Peyer's patch (tissue), 4 donors: ENCODE results near the gene PDXK. TPM values are rescaled to one million over a fixed set of nuclear protein-coding genes. Genes with fewer than 3 reads are reported as not detected.
A peak's percentile ranks its signal among the peaks of the same experiment; 100 is the strongest.

Experiments used
- DNase-seq, 3 donors: peaks; one replicate each; pipeline ENCODE4 v3.0.0-alpha.2; 2017 to 2019
- H3K27ac ChIP-seq, 4 donors: fragments of 200-600 bp; sonication (generic); one replicate each; pipeline ENCODE4 v1.5.1; 2016 to 2019
- H3K27me3 ChIP-seq, 2 donors: fragments of 200-600 bp; sonication (generic); one replicate each; pipeline ENCODE4 v1.5.1; 2019
- H3K36me3 ChIP-seq, 3 donors: fragments of 200-600 bp; sonication (generic); one replicate each; pipeline ENCODE4 v1.5.1; 2016 to 2019
- H3K4me1 ChIP-seq, 4 donors: fragments of 200-600 bp; sonication (generic); one replicate each; pipeline ENCODE4 v1.5.1; 2016 to 2019
- H3K4me3 ChIP-seq, 4 donors: fragments of 200-600 bp; sonication (generic); 1 replicate in 3 of 4; 2 replicates in 1 of 4; pipeline ENCODE4 v1.5.1; 2016 to 2019; ENCODE audit warnings: mild to moderate bottlenecking in 1 of 4
- H3K9me3 ChIP-seq, 4 donors: fragments of 200-600 bp; sonication (generic); one replicate each; pipeline ENCODE4 v1.5.1; 2016 to 2019; ENCODE audit warnings: mild to moderate bottlenecking in 1 of 4
- CTCF ChIP-seq, 6 experiments: fragments of 450-650 bp in 4 of 6; fragments of 200-600 bp in 2 of 6; sonication (generic) in 1 of 6; IDR thresholded peaks; one replicate each; pipeline ENCODE4 v1.5.1; 2017 to 2019; ENCODE audit warnings: antibody characterized with exemption in 6 of 6, mild to moderate bottlenecking in 3 of 6, moderate library complexity in 1 of 6
- POLR2A ChIP-seq, 2 donors: fragments of 450-650 bp; IDR thresholded peaks; one replicate each; pipeline ENCODE4 v1.5.1; 2017; ENCODE audit warnings: antibody characterized with exemption in 2 of 2, mild to moderate bottlenecking in 2 of 2, moderate library complexity in 2 of 2
- total RNA-seq, 4 donors: library from RNA; depleted of rRNA; stranded (reverse); fragments of >200 nt; gene quantifications; one replicate each; pipeline ENCODE4 v1.1.0, GENCODE V29; 2016

Gene PDXK
- total RNA-seq, 4 donors from 2014 or later = 83.3 to 206 (median 152) TPM

GRCh38 chr21:43767984-43768867 lies 49.3 kb downstream of the PDXK start:
- TF ChIP-seq CTCF (IDR thresholded peaks at IDR 0.05) (no peak), POLR2A (IDR thresholded peaks at IDR 0.05) (no peak)
- Histone ChIP-seq H3K27ac (peak overlapping the region in 3 of 4 donors; percentile 42 to 66 (median 59)), H3K4me1 (peaks cover 0 to 24% (median 1%) of the 10 kb centered on the region in 4 donors), H3K27me3 (no peaks in the 10 kb centered on the region), H3K9me3 (no peaks in the 10 kb centered on the region), H3K4me3 (no peak overlapping the region), H3K36me3 (peaks cover 0 to 5% (median 0%) of the 10 kb centered on the region in 3 donors)
- peak in 2 of 3 donors; percentile 84 to 86 for DNase-seq

GRCh38 chr21:43768868-43769167 lies 49.9 kb downstream of the PDXK start:
- TF ChIP-seq POLR2A (IDR thresholded peaks at IDR 0.05) = no peak
- no peak for TF ChIP-seq CTCF (IDR thresholded peaks at IDR 0.05)
- Histone ChIP-seq H3K27ac (no peak overlapping the region), H3K4me1 (peaks cover 0 to 24% (median 1%) of the 10 kb centered on the region in 4 donors), H3K9me3 (no peaks in the 10 kb centered on the region), H3K36me3 (peaks cover 0 to 11% (median 0%) of the 10 kb centered on the region in 3 donors), H3K27me3 (no peaks in the 10 kb centered on the region), H3K4me3 (no peak overlapping the region)
- DNase-seq = no peak

GRCh38 chr21:43769325-43769958 lies 50.5 kb downstream of the PDXK start:
- no peaks in the 10 kb centered on the region for H3K27me3 ChIP-seq
- no peak overlapping the region for H3K27ac ChIP-seq
- H3K36me3 ChIP-seq = peaks cover 0 to 17% (median 0%) of the 10 kb centered on the region in 3 donors
- H3K4me3 ChIP-seq = no peak overlapping the region
- peaks cover 0 to 28% (median 1%) of the 10 kb centered on the region in 4 donors for H3K4me1 ChIP-seq
- no peak for DNase-seq
- no peaks in the 10 kb centered on the region for H3K9me3 ChIP-seq
- TF ChIP-seq POLR2A (IDR thresholded peaks at IDR 0.05) (no peak), CTCF (IDR thresholded peaks at IDR 0.05) (no peak)

- TF ChIP-seq CTCF (IDR thresholded peaks at IDR 0.05) (no peak), POLR2A (IDR thresholded peaks at IDR 0.05) (no peak)
- no peak overlapping the region for H3K27ac ChIP-seq
- peaks cover 0 to 18% (median 0%) of the 10 kb centered on the region in 3 donors for H3K36me3 ChIP-seq
- H3K4me1 ChIP-seq = peaks cover 2 to 35% (median 3%) of the 10 kb centered on the region in 4 donors
- DNase-seq = no peak
- H3K27me3 ChIP-seq = no peaks in the 10 kb centered on the region
- no peak overlapping the region for H3K4me3 ChIP-seq
- H3K9me3 ChIP-seq = no peaks in the 10 kb centered on the region
Observed at GRCh38 chr21:43770066-43770655, 51.2 kb downstream of the PDXK start.

- DNase-seq = no peak
- no peak overlapping the region for H3K27ac ChIP-seq
- H3K36me3 ChIP-seq = peaks cover 0 to 18% (median 0%) of the 10 kb centered on the region in 3 donors
- H3K4me1 ChIP-seq = peaks cover 3 to 39% (median 4%) of the 10 kb centered on the region in 4 donors
- no peaks in the 10 kb centered on the region for H3K27me3 ChIP-seq
- TF ChIP-seq POLR2A (IDR thresholded peaks at IDR 0.05) = no peak
- no peak for TF ChIP-seq CTCF (IDR thresholded peaks at IDR 0.05)
- H3K4me3 ChIP-seq = no peak overlapping the region
- no peaks in the 10 kb centered on the region for H3K9me3 ChIP-seq
Observed at GRCh38 chr21:43771199-43771675, 52.3 kb downstream of the PDXK start.
